Activated CD4-positive, alpha-beta T cell treated with anti-CD3 and anti-CD28 coated beads, Interleukin-2, amount 50 U/mL, for 48 hours (primary cell): Measurements from ENCODE around the gene UFM1.
A peak's percentile ranks its signal among the peaks of the same experiment; 100 is the strongest.
"Not testable (repeated sequence)": the region's sequence is repeated elsewhere in the genome, so short reads cannot be mapped to it uniquely, and the experiment has no call there.

ENCODE experiments used
- DNase-seq, 2 experiments: peaks; one replicate each; pipeline ENCODE4 v3.0.0-alpha.2; 2020

UFM1 gene

DNA sequence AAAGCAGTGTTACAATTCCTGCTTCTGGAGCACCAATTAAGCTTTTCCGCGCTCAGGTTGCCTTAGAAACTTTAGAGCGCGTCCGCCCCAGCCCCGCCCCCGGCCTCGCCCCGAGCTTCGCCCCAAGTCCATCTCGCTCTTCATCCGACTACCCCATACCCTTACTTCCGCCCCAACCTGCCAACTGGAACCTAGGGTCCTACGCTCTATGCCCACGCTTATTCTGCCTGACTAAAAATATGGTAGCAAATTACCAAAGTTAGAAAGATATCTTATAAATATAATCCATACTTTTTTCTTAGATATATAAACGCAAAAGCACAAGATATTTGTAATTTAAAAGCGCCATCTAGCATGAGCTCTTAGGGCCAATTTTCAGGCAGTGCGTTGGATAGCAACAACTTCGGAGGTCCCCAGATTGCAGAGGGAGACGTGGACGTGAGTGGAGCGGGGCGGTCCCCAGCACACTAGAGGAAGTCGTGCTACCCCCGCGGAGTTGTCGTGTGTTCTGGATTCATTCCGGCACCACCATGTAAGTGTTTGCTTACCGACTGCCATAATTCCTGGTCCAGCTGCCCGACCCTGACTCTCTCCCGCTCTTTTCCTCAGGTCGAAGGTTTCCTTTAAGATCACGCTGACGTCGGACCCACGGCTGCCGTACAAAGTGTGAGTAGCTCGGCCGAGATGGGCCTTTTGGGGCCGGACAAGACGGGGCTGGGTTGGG, at the start of gene UFM1:
UFM1 (plus strand) TSS at position 462 of the 724 bp plus-strand sequence; CDS start at position 531, 69 bp downstream.
- peak; percentile 87 to 89 for DNase-seq

DNA sequence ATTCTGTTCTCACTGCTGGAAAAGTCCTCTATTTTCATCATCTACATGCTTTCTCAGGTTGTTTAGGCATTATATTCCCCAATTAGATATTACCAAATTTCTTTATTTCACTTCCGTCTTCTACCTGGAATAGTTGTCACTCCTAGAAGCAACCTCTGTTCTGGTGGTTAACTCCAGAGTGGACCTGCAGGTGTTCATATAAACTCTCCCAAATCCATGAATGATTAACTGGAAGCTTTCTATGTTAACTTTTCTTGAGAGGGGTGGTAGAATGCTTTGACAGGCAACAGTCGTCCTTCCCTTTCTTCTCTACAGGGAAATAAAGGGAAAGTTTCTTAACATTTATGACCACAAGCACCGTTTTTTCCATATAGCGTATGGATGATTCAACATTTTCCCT, 48.4 kb upstream of the UFM1 start:
- DNase-seq: no peak

DNA sequence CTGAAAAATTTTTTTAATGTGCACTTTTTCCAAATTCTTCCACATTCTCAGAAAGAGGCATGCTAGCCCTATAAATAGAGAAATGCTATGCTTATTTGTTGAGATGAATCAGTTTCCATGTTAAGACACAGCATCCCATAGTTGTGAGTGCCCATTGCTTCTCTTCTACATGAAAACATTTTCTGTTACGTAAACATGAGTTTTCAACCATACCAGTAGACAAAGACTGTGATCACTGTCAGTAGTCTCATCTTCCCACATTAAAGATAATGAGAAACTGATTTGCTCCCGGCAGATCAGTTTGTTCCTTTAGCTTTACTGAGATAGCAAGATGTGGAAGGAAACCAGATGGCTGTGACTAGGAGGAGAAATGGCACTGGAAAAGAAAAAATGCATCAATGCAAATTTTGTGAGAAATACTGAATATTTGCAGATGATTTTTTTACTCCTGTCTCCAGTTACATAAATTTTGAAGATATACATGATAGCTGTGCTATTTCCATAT, 45.8 kb upstream of the UFM1 start:
- DNase-seq: no peak

DNA sequence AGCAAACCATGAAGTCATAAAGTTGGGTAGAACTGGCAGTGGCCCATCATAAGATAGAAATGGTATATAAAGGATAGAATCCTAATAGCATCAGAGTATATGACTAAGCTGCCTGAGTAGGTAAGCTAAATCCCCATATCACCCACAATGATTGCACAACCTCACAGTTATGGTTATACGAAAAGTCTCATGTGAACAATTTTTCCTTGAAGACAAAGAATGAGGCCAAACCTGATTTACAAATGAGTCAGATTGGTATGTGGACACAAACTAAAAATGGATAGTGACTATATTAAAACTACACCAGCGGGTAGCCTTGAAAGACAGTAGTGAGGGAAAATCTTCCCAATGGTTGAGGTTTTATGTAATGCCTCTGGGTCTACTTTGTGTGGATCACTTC, 40.9 kb upstream of the UFM1 start:
- no peak for DNase-seq

DNA sequence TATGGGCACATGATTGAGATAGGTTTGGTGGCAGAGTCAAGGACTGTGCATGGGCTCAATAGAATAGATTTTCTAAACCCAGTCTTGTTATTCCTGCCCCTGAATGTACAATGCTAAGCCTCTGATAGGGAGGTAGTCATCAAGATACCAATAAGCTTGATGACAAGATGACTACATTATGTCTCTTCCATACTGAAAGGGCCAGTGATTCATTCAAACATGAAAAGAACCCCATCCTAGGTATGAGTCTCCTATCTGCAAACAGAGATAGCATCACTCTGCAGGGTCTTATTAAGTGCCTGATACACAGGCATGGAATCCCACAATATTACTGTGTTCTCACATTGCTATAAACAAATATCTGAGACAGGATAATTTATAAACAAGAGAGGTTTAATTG, 40.3 kb upstream of the UFM1 start:
- DNase-seq: no peak

DNA sequence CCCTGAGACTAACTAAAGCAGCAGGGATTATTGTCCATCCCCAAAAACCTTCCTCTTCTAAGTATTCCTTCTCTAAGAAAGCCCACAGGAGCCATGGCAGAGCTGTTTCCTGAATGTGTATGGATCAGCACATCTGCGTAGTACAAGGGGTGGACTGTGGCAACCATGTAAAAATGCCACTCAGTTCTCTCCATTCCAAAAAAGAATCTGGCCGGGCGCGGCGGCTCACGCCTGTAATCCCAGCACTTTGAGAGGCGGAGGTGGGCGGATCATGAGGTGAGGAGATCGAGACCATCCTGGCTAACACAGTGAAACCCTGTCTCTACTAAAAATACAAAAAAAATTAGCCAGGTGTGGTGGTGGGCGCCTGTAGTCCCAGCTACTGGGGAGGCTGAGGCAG, 38.5 kb upstream of the UFM1 start:
- not testable (repeated sequence) for DNase-seq

DNA sequence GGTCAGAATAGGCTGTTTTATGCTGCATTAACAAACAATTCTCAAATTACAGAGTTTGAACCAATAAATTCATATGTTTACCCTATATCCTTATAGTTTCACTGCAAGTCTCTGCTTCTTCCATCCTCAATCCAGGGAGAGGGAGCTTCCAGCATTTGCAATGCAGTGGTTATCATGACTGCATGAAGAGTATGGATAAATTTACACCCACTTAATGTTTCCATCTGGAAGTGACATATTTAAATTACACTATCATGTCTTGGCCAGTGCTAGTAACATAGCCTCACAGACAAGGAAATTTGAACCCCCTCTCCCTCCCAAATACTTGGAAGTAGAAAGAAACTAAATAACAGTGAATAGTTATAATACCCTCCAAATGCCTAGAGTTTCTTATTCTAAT, 33.5 kb upstream of the UFM1 start:
- DNase-seq: no peak

DNA sequence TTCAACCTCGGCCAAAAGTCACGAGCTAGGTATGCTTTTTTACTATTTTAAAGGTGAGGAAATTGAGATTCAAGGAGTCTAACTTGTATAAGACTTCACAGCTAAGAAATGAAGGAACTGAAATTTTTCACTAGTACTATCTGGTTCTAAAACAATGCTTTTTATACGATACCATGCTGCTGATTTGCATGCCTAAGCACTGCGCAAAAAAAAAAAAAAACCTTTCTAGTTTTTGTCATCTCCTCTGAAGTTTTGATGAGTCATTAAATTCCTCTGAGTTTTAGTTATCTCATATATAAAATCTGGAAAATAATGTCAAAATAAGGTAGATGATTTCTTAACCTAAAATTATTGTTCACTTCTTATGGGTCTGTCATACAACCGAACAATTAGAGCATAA, 28.0 kb upstream of the UFM1 start:
- no peak for DNase-seq

DNA sequence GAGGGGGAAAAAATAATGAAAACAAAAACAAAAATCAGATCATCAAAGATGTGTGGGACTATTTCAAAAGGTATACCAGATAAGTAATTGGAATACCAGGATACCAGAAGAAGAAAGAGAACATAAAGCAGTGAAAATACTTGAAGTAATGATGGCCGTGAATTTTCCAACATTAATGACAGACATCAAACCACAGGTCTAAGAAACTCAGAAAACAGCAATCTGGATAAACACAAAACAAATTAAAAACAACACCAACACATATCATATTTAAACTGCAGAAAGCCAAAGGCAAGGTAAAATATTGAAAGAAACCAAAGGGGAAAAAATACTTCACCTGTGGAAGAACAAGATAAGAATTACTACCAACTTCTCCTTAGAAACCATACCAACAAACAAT, 24.2 kb upstream of the UFM1 start:
- DNase-seq: no peak

DNA sequence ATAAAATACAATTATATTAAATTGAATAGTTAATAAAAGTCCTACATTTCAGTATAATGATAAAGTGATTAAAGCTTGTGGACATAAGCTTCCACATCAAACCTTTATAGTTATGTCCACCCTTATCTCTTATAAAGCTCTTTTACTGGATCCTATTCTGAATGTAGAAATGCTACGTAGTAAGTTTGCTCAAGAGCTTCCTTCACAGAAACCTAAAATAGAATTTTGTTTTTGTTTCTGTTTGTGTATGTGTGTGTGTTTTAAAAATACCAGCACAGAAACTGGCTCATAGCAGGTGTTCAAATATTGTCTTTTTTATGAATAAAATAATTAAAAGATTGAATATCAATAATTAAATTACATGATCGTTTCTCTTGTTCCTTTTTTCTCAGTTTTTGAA, 21.0 kb upstream of the UFM1 start:
- no peak for DNase-seq

DNA sequence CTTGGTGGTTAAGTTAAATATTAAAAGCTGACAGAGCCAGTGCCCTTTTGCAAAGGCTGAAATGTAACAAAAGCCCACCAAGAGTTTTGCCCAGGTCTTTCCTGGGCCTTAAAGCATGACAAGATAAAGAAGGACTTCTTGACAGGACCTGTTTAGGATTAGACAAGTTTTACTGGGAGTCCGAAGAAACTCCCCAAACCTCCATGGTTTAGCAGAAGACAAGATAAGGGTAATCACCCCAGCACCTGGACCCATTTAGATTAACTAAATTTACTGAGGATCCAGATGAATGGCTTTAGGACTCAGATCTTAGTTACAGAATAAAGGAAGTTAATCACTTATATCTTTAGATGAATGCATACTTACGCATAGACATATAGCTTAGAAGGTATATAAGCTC, 14.8 kb upstream of the UFM1 start:
- DNase-seq: no peak

DNA sequence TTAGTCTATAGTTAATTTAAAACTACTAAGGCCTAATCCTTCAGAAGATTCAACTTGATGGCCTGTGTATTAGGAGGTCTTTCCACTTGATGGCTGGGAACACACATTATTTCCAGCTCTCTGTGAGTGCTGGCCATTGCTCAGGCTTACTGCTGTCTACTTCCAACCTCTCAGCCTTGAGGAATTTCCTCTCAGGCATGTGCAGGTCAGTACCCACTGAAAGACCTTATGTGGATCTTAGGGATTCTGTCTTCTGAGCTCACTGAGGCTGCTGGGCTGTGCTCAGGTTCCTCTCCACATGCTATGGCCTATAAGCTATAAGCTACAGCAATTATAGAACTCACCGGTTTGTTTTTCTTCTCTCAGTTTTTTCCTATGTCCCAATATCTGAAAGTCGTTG, 11.6 kb upstream of the UFM1 start:
- DNase-seq: no peak

DNA sequence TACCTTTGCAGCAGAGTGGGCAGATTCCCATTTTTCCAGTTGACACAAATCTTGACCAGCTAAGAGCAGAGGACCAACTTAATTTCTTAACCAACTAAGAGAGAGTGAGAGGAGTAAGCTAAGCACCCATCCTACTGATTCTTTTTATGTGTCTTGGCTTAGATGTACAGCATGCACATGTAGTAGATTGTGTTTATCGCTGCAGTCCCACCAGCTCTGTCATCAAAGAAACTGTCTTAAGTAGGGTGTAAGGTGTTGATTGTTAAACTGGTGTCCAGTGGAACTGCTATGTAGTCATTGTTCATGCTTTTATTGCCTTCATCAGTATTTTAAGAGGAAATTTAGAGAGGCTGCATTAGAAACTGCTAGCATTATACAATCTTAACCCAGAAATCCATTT, 9.0 kb upstream of the UFM1 start:
- no peak for DNase-seq

DNA sequence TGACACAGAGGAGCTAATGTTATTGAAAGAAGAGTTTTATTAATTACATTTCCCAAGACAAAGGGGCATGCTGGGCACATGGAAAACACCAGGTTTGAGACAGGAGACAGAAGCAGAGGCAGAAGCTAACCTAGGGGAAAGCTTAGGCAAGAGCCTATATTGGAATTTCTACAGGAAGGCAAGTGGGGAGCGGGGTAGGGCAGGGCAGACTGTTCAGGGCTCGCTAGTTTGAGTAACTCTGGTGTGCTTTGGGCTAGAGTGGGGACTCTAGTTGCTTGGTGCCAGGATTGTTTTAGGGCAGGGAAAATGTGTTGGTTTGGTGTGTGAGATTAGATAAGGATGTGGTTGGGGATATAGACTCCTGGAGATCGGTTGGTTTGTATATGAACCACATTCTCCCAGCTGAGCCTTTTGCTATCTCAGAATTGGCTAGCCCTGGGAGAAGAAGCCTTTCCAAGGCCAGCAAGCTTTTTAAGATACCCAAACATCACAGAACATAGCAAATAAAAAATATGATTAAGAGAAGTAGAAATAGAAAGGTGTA, 8.4 kb upstream of the UFM1 start:
- no peak for DNase-seq

DNA sequence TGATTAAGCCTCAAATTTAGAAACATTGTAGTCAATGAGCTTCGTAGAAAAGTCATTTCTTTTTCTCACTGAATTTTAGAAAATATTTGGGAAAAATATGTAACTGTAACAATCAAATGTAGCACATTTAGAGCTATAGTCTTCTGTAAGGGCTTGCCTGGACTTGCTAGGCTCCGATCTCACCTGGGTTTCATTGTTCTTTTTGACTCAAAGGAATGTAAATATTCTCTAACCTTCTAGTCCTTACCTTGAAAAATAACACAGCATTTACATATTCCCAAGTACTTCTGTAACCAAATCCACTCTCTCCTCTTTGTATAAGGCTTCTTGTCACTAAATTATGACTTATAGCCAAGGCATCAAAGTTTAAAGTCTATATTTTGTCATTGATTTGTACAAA, 2.9 kb upstream of the UFM1 start:
- DNase-seq: no peak

DNA sequence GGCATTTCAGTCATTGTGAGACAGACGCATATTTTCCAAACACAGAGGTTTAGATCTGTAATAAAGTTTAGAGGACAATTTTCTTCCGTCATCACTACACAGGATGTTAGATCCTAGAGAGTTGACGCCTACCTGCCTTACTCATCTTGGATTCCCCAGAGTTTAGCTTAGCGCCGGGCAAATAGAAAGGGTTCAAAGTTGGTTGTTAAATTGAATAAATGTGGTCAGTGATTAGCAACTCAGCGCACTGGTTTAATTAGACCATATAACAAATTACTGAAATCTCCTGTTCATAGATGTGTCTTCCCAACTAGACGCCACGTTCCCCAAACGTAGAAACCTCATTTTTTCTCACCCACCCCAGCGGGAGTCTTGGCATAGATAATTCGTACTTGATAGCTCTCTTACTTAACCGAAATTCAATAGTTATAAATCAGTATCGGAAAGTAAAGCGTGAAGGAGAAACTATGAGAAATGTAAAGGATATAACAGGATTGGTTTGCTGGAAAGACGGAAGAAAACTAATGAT, 726 bp upstream of the UFM1 start:
- DNase-seq: peak; percentile 7 to 31

DNA sequence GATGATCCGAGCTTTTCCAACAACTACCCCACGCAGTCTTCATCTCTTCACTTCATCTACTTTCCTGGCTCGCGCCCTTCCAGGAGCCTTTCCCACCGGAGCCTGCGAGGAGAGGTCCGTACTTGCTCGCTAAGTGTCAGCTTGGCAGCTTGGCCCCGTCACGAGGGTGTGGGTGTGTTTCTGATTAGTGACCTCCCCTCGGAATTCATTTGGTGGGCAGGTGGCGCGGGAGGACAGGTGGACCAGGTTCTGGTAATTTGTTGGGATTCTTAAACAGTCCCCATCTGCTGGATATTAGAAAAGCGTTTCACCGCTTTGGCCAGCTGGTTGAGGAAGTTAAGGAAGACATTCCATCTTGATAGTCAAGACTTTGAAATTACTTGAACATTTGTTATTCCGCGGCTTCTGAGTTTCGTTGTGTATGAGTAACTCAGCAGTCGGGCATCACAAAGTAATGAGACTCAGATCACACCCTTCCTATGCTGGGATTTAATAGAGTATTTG, 515 bp downstream of the UFM1 start:
- peak; percentile 59 to 67 for DNase-seq

DNA sequence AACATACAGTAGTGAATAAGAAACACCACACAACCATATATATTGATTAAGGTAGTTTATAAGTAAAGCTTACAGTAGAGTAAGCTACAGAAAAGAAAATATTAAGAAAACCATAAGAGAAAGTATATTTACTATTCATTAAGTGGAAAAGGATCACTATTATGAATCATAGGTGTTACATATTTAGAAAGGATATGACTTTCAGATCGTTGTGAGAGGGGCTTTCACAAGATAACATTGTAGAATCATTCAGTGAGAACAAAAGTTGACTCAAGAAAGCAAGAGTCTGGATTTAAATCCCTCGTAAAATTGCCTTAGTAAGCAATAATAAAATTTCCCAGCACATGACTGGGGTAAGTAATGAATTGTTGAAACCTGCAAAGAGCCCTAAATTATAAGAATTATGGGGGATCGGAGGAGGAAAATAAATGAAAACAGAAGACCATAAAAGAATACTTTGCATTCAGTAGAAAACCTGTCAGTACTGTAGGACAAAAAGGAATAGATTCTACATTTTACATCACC, 6.0 kb downstream of the UFM1 start:
- no peak for DNase-seq

DNA sequence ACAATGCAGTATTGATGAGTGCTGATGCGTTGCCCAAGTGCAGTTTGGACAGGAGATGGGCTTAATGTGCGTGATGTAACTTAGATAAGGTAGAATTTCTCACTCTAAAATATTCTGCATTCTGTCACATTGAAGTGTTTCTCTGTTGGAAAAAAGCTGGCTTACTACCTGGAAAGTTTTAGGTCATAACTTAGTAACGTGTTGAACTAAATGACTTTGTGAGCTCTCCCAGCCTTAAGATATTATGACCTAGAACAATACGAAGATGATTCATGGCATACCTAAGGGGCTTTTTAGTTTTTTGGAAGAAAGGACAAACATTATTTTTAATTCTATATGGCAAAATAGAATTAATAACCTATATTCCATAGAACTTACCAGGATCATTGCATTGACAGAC, 9.0 kb downstream of the UFM1 start:
- no peak for DNase-seq

DNA sequence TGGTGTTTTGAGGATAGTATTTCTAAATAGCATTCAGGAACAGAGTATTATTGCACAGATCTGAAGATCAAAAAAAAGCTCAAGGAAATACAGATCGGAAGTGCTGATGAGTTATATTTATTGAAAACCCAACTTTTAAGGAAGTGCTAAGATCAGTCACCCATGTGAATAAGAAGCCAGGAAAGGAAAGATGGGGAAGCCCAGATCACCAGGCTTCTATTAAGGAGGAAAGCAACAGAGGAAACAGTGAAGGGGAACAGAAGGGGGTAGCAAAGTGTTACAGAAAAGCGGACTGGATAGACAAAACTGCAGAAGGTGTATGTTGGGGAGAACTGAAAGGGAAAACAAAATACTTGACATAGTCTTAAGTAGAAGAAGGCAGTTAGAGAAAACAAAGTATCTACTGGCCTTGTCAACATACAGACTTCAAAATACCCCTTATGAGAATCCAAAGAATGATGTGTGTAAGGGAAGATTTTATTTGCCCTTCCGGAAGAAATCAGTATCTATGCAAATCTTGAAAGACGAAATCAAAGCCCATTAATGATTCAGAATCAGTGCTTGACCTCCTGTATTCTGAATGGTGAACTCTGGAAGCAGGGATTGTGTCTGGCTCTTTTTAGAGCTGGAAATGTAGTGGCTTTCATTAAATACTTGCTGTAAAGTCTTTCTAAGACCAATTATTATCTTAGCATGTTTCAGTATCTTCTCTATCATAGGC, 12.1 kb downstream of the UFM1 start:
- DNase-seq: no peak

DNA sequence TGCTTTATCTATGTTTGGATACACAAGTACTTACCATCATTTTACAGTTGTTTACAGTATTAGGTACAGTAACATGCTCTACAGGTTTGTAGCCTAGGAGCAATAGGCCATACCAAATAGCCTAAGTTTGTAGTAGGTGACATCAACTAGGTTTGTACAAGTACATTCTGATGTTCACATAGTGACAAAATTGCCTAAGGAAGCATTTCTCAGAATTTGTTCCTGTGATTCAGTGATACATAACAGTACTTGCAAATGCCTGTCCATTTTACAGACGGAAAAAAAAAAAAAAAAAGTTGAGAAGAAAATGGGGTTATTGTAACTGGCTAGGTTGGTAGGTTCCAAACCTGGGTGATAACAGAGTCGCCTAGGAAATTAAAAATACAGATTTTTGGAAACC, 13.6 kb downstream of the UFM1 start:
- no peak for DNase-seq

DNA sequence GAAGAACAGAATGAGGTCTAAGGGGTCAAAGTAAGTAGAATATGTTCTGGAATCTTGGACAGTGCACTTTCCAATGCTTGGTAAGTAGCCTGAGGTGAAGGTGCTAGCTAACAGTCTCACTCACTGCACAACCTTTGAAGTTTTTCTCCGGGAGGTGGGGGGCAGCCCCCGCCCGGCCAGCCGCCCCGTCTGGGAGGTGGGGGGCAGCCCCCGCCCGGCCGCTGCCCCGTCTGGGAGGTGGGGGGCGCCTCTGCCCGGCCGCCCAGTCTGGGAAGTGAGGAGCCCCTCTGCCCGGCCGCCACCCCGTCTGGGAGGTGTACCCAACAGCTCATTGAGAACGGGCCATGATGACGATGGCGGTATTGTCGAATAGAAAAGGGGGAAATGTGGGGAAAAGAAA, 14.1 kb downstream of the UFM1 start:
- not testable (repeated sequence) for DNase-seq

DNA sequence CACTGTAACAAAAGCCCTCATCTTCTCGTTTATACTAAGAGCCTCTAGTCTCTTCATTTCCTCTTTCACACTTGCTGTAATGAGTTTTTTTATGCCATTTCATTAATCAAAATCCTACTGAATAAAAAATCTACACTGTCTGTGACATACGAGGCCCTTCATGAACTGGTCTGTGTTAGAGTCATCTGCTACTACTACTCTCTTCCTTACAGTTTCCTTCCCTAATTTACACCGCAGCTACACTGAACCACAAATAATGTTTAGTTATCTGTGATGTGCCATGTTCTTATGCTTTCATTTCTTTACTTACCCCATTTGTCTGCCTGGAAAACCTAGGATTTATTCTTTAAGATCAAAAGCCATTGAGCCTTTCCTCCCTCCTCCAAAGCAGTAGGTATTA, 16.0 kb downstream of the UFM1 start:
- no peak for DNase-seq
